CD4-positive, alpha-beta T cell treated with Interleukin-15 for 4 hours (primary cell): ENCODE measurements around the gene SP7.
A peak's percentile ranks its signal among the peaks of the same experiment; 100 is the strongest.
"Not testable (repeated sequence)": the region's sequence is repeated elsewhere in the genome, so short reads cannot be mapped to it uniquely, and the experiment has no call there.

Experiments
- DNase-seq: peaks from one replicate; pipeline ENCODE4 v3.0.0-alpha.2; 2020; ENCODE audit warnings: low spot score

The SP7 gene

DNA sequence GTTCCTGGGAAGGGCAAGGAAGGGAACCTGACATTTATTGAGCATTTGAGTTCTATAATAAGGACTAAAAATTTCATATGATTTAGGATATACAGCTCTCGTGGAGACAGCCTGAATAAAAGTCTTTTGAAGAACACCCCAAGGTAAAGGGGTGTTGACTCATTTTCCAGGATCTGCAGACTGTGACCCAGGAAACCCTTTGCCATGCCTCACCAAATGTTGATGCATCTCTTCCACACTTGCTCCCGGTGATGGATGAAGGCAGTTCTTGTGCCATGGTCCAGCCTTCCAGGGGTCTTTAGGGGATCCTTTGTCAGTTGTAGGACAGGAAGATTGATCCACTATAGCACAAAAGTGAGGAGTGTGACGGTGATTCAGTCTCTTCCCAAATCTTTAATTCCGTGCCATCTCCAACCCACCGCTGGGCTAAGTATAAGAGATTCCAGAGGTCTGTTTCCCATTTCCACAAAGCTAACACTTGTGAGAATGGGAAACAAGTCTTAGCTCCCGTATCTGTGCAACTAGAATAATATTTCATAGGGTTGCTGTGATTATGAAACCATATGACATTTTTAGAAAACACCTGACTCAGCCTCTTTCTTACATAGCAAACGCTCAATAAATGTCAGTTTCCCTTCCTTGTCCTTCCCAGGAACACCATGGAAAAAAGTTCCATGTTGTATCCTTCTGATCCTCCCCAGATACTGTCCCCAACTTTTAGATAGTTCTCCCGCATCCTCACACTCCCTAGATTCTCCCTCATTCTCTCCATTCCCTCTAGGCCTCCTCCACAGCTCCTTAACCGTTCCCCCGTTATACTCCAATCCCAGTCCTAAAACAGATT, 15.6 kb downstream of the SP7 start:
- no peak for DNase-seq

DNA sequence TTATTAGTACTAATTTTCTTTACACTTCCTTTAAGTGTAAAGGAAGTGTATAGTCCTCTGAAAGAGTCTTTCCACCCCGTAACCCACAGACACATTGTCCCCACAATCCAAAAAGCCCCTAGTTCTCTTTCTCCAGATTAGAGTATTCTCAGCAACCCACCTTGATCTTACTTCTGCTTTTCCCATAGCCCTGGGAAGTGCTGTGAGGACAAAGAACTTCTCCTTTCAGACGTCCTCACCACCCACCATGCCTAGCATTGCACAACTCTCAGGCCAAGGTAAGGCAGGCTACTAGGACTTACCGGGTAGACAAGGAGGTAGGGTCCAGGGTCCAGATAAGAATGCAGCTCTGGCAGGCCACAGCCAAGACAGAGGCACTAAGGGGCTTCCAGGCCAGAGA, 22.2 kb downstream of the SP7 start:
- DNase-seq: no peak

- DNase-seq: no peak
Observed at GRCh38 chr12:53308276-53308675, 27.9 kb downstream of the SP7 start.

DNA sequence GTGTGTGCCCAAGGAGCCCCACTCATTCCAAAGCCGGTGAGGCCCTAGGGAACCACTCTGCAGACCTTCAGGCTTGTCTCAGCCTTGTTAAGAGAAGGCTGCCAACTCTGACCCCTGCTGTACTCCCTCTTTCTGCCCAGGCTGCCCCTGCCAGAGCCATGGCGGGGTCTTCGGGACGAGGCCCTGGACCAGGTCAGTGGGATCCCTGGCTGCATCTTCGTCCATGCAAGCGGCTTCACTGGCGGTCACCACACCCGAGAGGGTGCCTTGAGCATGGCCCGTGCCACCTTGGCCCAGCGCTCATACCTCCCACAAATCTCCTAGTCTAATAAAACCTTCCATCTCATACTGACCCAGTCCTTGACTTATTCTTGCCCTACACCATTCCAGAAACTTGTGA, 29.3 kb downstream of the SP7 start:
- DNase-seq: no peak

DNA sequence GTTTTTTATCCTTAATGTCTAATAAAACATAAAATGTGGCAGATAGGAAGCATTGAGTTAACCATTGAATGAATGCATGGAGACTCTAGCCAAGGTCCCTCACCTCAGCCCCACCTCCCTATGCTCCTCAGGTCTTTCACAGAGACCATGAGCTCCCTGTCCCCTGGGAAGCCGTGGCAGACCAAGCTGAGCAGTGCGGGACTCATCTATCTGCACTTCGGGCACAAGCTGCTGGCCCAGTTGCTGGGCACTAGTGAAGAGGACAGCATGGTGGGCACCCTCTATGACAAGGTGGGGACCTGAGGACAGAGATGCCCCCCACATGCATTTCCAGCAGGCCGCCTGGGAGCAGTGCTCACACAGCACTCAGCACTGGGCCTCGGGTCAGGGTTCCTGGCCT, 33.3 kb downstream of the SP7 start:
- DNase-seq: no peak

DNA sequence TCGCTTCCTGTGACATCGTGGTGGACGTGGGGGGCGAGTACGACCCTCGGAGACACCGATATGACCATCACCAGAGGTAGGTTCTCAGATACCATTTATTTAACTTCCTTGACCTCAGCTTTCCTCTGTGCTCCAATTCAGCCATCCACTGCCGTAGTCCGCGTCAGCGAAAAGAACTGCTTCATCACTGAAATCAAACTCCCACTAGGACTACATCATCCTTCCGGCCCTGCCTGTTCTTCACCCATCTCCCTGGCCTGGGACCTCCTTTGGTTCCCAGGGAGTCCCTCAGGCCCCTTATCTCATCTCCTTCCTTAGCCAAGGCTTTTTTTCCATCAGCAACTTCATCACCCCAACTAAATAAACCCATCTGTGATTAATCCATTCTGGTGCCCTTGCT, 36.0 kb downstream of the SP7 start:
- no peak for DNase-seq

DNA sequence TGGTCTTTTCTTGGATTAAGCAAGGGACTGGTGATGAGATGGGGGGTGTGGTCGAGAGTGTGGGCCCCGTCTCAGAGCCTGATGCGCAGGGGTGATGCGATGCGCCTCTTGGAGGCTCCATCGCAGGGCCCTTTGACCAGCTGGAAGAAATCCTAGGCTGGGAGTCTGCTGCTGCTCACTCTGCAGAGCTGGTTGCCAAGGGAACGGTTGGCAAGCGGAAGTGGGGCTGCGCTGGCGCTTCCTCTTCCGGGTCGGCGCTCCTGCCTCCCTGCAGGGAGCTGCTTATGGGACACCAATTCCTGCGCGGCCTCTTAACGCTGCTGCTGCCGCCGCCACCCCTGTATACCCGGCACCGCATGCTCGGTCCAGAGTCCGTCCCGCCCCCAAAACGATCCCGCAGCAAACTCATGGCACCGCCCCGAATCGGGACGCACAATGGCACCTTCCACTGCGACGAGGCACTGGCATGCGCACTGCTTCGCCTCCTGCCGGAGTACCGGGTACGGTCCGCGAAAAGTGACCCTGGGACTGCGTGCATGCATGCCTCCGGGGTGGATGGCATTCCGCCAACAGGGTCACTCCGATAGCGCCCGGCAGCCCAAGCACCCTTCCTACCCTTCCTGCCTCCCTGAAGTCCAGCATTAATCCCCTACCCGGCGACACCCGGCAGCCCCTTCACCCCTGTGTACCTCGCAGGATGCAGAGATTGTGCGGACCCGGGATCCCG, 36.5 kb downstream of the SP7 start, which contains the start of gene MYG1:
Gene MYG1, plus strand, starts transcription at position 242 of the 727 bp plus-strand sequence. Its CDS starts 43 bp downstream, at position 285.
- DNase-seq: peak; percentile 85

GRCh38 chr12:53299101-53299453, 37.1 kb downstream of the SP7 start:
- peak; percentile 52 for DNase-seq

DNA sequence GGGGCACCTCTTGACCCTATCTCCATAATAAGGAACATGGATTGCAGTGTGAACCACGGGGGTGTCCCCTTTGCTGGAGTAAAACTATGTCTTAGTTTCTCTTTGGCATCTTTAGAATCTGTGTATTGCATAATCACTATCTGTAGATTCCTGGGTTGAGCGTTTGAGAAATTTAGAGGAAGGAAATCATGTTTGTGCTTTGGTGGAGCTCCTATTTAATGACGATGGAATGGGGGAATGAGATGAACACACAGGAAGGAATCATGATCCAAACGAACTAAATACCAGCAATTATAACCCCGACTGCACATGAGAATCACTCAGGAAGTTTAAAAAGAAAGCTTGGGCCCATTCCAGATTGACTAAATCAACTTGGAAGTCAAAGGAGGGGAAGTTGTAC, 38.0 kb downstream of the SP7 start:
- no peak for DNase-seq

GRCh38 chr12:53297106-53297505, 39.0 kb downstream of the SP7 start:
- DNase-seq: not testable (repeated sequence)

DNA sequence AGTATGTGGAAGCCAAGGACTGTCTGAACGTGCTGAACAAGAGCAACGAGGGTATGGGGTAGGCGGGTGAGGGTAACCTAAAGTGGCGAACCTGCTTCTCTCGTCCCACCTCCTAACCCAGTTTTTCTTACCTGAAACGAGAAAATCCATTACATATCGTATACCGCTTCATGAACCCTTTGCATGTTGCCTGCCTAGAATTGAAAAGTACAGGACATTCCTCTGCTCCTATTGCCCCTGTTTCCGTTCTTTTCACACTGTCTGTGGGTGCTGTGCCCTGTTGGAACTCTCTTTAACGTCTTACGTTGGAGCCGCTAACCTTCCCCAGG, 40.3 kb downstream of the SP7 start:
- no peak for DNase-seq

- peak; percentile 93 for DNase-seq
Observed at GRCh38 chr12:53295070-53295890, 40.9 kb downstream of the SP7 start, which contains the start of gene PFDN5. Gene PFDN5 (plus strand): TSS chr12:53295542. CDS start chr12:53295568, 26 bp downstream.

- no peak for DNase-seq
Observed at GRCh38 chr12:53292426-53292825, 43.7 kb downstream of the SP7 start.

GRCh38 chr12:53290661-53291060, 45.5 kb downstream of the SP7 start:
- no peak for DNase-seq

DNA sequence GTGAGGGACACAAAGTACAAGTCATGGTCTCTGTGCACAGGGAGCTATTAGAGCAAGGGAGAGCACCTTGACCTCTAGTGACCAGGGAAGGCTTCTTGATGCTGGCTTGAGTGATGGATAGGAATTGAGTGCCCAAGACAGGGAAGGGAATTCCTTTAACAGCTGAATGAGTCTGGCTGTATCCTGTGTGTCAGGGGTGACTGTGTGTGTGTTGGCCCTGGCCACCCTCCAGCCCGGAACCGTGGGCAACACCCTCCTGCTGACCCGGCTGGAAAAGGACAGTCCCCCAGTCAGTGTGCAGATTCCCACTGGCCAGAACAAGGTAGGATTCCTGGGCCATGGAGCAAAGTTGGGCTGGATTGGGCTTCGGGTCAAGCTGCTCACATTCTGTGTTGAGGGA, 46.3 kb downstream of the SP7 start:
- DNase-seq: no peak

GRCh38 chr12:53288322-53288721, 47.8 kb downstream of the SP7 start:
- no peak for DNase-seq

GRCh38 chr12:53287741-53288216, 48.4 kb downstream of the SP7 start:
- peak; percentile 81 for DNase-seq

DNA sequence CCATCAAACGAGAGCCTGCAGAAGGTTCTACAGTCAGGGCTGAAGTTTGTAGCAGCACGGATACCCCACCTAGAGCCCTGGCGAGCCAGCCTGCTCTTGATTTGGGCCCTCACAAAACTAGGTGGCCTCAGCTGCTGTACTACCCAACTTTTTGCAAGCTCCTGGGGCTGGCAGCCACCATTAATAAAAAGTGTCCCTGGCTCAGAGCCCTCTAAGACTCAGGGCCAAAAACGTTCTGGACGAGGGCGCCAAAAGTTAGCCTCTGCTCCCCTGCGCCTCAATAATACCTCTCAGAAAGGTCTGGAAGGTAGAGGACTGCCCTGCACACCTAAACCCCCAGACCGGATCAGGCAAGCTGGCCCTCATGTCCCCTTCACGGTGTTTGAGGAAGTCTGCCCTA, 49.7 kb downstream of the SP7 start:
- DNase-seq: no peak

GRCh38 chr12:53279888-53280498, 56.2 kb downstream of the SP7 start:
- DNase-seq: no peak

- DNase-seq: no peak
Observed at GRCh38 chr12:53279283-53279869, 56.8 kb downstream of the SP7 start.

- no peak for DNase-seq
Observed at GRCh38 chr12:53277981-53278380, 58.2 kb downstream of the SP7 start.
